Hematopoietic multipotent progenitor cell treated with erythropoietin and hydrocortisone succinate and interleukin-3 and kit ligand, for 17 days (in vitro differentiated cells): ENCODE measurements around the gene SORCS3.
"Not testable (repeated sequence)": the region's sequence is repeated elsewhere in the genome, so short reads cannot be mapped to it uniquely, and the experiment has no call there.

Experiments used
- DNase-seq: peaks from one replicate; pipeline ENCODE4 v3.0.0-alpha.2; 2015; ENCODE audit warnings: low spot score

SORCS3 gene

DNA sequence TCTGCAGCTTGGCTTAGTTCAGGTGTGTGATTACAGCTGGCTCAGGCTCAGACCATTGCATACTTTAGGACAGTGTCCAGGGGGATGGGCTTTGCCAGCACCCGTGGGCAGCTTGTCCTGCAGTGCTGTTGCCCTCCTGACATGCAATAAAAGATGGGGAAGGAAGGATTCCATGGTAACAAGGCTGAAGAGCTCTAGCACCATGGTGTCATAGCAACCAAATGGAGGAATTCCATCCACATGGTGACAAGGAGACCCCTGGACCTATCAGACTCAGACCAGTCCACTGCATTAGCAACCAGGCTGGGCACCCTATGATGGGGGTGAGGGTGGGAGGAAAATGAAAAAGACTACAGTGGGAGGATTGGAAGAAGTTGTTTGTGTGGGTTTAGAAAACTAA, 49.9 kb downstream of the SORCS3 start:
- no peak for DNase-seq

DNA sequence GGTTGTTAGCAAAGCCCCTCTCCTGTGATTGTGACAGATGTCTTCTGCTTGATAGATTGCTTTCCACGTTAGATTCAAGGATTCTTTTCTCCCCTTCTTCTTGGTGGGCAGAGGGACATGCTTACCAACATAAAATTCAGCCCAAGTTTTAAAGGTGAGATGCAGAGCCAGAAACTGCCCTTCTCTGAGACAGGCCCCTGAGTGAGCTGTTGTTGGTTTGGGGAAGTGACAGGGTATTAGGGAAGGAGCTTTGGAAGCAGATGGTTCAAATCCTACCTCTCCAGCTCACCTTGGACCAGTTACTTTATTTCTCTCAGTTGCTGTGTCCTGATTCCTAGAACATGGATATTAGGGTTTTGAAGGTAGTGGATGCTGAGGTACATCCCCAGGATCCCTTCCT, 53.0 kb downstream of the SORCS3 start:
- no peak for DNase-seq

DNA sequence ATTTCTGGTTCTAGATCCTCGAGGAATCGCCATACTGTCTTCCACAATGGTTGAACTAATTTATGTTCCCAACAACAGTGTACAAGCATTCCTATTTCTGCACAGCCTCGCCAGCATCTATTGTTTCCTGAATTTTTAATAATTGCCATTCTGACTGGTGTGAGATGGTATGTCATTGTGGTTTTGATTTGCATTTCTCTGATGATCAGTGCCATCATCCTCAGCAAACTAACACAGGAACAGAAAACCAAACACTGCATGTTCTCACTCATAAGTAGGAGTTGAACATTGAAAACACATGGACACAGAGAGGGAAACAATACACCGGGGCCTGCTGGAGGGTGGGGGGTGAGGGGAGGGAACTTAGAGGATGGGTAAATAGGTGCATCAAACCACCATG, 62.2 kb downstream of the SORCS3 start:
- not testable (repeated sequence) for DNase-seq

DNA sequence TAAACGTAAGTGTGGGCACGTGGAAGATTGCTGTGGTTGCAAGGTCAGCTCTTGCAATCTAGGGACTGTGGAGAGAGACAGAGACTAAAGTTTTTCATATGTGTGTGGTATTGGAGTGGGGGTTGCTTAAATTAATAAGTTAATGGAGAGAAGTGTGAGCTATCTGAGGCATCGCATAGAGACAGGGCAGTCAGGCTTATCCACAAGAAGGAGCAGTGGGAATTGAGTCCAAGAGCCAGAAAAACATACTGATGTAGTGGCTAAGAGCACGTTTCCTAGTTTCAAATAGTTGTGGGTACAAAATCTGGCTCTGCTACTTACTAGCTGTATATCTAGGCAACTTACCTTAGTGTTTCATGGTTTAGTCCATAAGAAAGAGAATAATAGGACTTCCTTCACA, 65.8 kb downstream of the SORCS3 start:
- DNase-seq, result no peak

- no peak for DNase-seq
Observed at GRCh38 chr10:104707602-104708459, 66.7 kb downstream of the SORCS3 start.

GRCh38 chr10:104711302-104711721, 70.2 kb downstream of the SORCS3 start:
- no peak for DNase-seq

DNA sequence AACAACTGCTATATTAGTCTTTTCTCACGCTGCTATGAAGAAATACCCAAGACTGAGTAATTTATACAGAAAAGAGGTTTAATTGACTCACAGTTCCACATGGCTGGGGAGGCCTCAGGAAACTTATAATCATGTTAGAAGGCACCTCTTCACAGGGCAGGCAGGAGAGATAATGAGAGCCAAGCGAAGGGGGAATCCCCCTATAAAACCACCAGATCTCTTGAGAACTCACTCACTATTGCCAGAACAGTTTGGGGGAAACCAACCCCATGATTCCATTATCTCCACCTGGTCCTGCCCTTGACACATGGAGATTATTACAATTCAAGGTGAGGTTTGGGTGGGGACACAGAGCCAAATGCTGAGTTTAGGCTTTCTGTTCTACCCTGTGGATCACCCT, 89.5 kb downstream of the SORCS3 start:
- DNase-seq, result not testable (repeated sequence)

- DNase-seq, result no peak
Observed at GRCh38 chr10:104731192-104731591, 90.1 kb downstream of the SORCS3 start.

DNA sequence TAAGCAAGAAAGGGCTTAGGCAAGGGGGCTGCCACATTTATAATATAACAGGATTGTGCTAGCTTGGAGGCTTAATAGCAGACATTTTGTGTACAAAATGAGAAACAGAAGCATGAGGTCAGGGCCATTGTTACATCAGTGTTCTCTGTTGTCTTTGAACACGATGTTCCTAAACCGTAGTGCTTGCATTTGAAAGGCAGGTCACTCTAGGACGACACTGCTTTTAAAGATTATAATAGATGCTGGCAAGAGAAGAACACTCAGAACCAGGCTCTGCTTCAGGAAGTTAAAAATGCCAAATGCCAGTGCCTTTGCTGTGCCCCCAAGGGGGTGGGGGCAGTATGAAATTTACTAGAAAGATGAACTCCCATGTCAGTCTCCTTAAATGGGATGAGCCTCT, 91.1 kb downstream of the SORCS3 start:
- DNase-seq, result no peak

DNA sequence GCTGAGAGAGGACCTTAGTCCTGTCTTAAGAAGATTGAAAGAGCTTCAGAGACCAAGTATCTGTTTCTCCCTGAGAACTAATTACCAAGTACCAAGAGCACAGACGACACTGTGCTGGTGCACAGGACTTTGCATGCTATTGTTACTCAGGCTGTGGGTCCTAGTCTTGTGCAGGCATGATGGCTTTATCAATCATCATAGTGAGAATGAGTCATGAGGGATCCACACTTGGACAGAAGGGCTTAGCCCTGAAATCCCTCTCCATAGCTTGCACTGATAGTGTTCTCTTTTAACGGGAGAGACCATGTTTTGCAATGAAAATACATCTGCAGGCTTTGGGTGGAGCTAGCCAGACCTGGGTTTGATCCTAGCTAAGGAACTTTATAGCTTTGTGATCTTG, 93.3 kb downstream of the SORCS3 start:
- DNase-seq, result no peak

- no peak for DNase-seq
Observed at GRCh38 chr10:104735036-104735756, 94.1 kb downstream of the SORCS3 start.

DNA sequence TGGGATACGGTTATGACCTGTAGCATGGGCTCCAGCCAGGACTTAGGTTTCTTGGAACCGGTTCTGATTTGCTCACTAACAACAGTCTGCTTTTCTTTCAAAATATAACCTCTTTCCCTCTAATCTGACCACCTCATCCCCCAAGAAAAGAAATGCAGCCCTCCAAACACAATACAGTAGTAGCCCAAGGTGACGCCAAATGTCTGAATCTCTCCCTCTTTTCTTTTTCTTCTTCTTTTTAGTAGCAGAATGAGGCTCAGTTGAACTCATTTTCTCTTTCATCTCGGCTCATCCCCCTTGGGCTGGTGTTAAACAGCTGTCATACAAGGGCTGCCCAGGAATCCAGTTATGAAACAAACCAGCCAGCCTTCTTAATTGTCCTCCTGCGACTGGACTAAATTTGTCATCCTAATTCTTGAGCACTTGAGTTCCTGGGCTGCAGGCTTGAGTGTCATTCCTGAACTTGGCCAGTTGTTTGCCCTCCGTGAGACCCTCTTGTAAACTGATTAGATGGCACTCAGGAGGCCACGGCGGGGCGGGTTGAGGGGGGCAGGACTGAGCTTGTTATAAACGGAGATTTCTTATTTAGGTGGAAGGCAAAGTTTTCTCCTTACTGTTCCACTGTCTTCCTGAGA, 94.8 kb downstream of the SORCS3 start:
- DNase-seq, result no peak

DNA sequence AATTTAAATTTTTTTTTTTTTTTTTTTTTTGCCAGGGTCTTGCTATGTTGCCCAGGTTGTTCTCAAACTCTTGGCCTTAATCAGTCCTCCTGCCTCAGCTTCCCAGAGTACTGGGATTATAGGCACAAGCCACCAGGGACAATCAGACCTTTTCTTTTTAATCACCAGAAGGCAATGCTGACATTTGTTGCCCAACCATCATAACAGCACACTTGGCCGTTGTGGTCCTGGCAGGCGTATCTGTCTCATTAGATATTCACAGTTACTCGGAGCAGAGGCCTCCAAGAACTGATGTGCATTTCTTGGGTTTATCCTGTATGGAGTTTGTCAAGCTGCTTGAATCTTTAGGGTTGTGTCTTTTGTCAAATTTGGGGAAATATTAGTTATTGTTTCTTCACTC, 100.0 kb downstream of the SORCS3 start:
- no peak for DNase-seq

- DNase-seq, result no peak
Observed at GRCh38 chr10:104744052-104744451, 103.0 kb downstream of the SORCS3 start.

DNA sequence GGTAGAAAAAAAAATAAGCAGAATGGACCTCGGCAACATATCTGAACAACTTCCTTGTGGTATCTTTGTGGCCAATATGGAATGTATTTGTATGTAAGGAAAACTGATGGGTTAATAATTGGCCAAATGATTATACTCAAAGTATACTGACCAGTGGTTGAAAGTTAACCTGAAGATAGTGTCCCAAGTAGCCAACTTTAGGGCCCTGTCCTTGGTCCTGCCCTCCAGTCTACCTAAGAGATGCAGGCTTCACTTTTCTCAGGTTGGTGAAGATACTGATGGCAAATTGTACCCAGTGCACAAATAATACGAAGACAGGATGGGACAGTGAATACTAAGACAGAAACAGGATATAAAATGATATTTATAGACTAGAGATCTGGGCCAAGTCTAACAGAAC, 109.2 kb downstream of the SORCS3 start:
- DNase-seq, result no peak

GRCh38 chr10:104762793-104763192, 121.7 kb downstream of the SORCS3 start:
- DNase-seq, result no peak

DNA sequence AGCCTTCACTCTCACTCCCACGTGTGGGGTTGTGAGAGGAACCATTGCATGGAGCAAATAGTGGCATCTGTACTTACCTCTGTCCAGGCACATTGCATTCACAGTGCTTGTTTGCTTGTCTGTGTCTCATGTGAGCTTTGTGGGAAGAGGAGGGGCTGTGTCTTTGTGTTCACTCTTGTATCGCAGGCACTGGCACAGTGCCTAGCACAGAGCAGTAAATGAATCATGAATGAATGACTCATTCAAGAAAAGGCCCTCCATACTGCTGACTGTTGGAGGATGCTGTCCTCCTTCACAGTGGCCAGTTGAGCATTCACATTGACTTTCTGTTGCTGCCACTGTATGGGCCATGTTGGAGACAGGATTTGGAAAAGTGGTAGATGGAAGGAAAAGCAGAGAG, 125.3 kb downstream of the SORCS3 start:
- DNase-seq, result no peak

DNA sequence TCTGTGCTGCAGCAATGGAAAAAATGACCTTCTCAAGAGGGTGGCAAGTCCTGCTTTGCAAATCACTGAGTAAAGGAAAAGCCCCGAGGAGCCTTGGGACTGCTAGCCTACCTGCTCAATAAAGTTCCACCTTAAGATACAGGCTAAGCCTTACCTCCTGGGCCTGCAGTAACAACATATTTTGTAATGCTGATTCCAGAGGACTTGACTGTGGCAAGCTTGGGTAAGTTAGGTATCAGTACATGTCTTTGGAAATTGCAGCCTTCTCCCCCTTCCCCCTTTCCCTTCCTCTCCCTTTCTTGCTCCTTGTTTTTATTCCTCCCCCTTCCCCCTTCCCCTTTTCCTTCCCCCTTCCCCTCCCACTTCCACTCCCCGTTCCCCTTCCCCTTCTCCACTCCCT, 126.2 kb downstream of the SORCS3 start:
- DNase-seq, result no peak

DNA sequence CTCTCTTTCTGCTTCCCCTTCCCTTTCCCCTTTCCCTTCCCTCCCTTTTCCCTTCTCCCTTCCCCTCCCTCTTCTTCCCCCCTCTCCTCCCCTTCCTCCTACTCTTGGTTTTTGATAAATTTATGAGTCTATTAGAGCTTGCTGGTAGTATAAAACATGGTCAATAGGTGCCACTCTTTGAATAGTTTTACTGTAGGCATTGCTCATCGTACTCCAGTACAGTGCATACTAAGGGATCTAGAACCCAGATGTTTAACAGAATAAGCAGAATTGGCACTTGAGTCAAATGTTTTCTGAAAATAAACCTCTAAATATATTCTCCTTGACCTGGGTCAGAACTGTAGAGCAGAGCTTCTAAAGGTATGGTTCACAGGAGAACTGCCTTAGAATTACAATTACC, 126.7 kb downstream of the SORCS3 start:
- no peak for DNase-seq

- no peak for DNase-seq
Observed at GRCh38 chr10:104773105-104773504, 132.0 kb downstream of the SORCS3 start.

GRCh38 chr10:104774234-104774633, 133.1 kb downstream of the SORCS3 start:
- no peak for DNase-seq

GRCh38 chr10:104777086-104777799, 136.2 kb downstream of the SORCS3 start:
- no peak for DNase-seq
